GM12878 (cell line): ENCODE measurements around the gene CMC1. TPM values are rescaled to one million over a fixed set of nuclear protein-coding genes. Genes with fewer than 3 reads are reported as not detected.

Experiments used
- ATAC-seq: fragments of 200-7000 bp; cut with Tn5 transposase; 3 replicates; pipeline ENCODE4 v1.9.1; 2020; ENCODE audit warnings: mild to moderate bottlenecking, moderate library complexity
- BruUV-seq: library from RNA; stranded (reverse); fragments of 400-500 nt; replicated peaks from 2 replicates; lab custom pipeline; 2021; lab: Mats Ljungman, UMichigan
- CTCF ChIA-PET: fragments of 300-600 bp; sonication (Branson Sonifier 250); formaldehyde crosslinking; extraction: SDS; loops from one replicate; lab custom pipeline; 2021; ENCODE audit warnings: inconsistent platforms; lab: Yijun Ruan, JAX
- POLR2A ChIA-PET: fragments of 350-600 bp; formaldehyde crosslinking; extraction: SDS; loops from one replicate; lab custom pipeline; 2021; ENCODE audit warnings: inconsistent platforms; lab: Charles Lee
- RAD21 ChIA-PET: fragments of 300-600 bp; sonication (Branson Sonifier 250); formaldehyde crosslinking; loops from one replicate; lab custom pipeline; 2023; ENCODE audit warnings: antibody characterized with exemption; ENCODE audit not compliant: unreplicated experiment; lab: Charles Lee
- SMC1A ChIA-PET: fragments of 300-600 bp; sonication (Branson Sonifier 250); formaldehyde crosslinking; loops from one replicate; lab custom pipeline; 2023; ENCODE audit not compliant: unreplicated experiment, uncharacterized antibody; lab: Charles Lee
- DNase-seq: peaks from one replicate; pipeline ENCODE4 v3.0.0-alpha.2; 2011; ENCODE audit warnings: low read depth, low spot score
- FAIRE-seq: peaks from 3 replicates; lab custom pipeline; 2011; peaks lifted over from hg19 to GRCh38; lab: Jason Lieb, UNC
- H2AFZ ChIP-seq: 2 replicates; pipeline ENCODE4 v1.6.0; 2011; ENCODE audit warnings: low read depth, low read length, control low read depth; ENCODE audit not compliant: control insufficient read depth
- H3K27ac ChIP-seq: 2 replicates; pipeline ENCODE4 v1.5.1; 2011; ENCODE audit warnings: control low read depth; ENCODE audit not compliant: control insufficient read depth, insufficient read depth
- H3K27me3 ChIP-seq, 2 experiments: replicated peaks in 1 of 2; 2 replicates each; pipeline versions ENCODE4 v1.6.0 to v1.6.1; 2011; ENCODE audit warnings: low read length in 1 of 2; ENCODE audit not compliant: control insufficient read depth in 2 of 2, insufficient read depth in 2 of 2
- H3K36me3 ChIP-seq, 2 experiments: 2 replicates each; pipeline ENCODE4 v1.5.1; 2011; ENCODE audit warnings: low read length in 1 of 2; ENCODE audit not compliant: control insufficient read depth in 2 of 2, insufficient read depth in 2 of 2
- H3K4me1 ChIP-seq: 2 replicates; pipeline ENCODE4 v1.6.1; 2011; ENCODE audit warnings: mild to moderate bottlenecking, low read length, moderate library complexity, mixed read lengths; ENCODE audit not compliant: control insufficient read depth, insufficient read depth
- H3K4me2 ChIP-seq: 2 replicates; pipeline ENCODE4 v1.6.0; 2011; ENCODE audit warnings: control low read depth; ENCODE audit not compliant: control insufficient read depth, insufficient read depth
- H3K4me3 ChIP-seq: fragments of 200-600 bp; sonication (generic); 2 replicates; pipeline ENCODE4 v1.5.1; 2016
- H3K79me2 ChIP-seq: 2 replicates; pipeline ENCODE4 v1.6.0; 2011; ENCODE audit warnings: low read length; ENCODE audit not compliant: control insufficient read depth, insufficient read depth
- H3K9ac ChIP-seq: 2 replicates; pipeline ENCODE4 v1.8.0; 2011; ENCODE audit warnings: low read length, control low read depth, mixed read lengths; ENCODE audit not compliant: control insufficient read depth, insufficient read depth
- H3K9me3 ChIP-seq: replicated peaks from 3 replicates; pipeline ENCODE4 v1.5.1; 2011; ENCODE audit warnings: mild to moderate bottlenecking, low read length; ENCODE audit not compliant: control insufficient read depth, insufficient read depth
- H4K20me1 ChIP-seq: 2 replicates; pipeline ENCODE4 v1.6.0; 2011; ENCODE audit not compliant: control insufficient read depth, insufficient read depth
- BCL11A ChIP-seq: IDR thresholded peaks from 2 replicates; pipeline ENCODE4 v1.6.1; 2011; ENCODE audit warnings: low read depth, low read length
- CHD1 ChIP-seq: IDR thresholded peaks from 2 replicates; pipeline ENCODE4 v1.6.1; 2012; ENCODE audit warnings: low read depth, low read length, improper control_type of control experiment
- EP300 ChIP-seq, 2 experiments: fragments of 150-350 bp in 1 of 2; IDR thresholded peaks; 2 replicates each; pipeline ENCODE4 v1.6.1; 2011 to 2012; ENCODE audit warnings: low read depth in 2 of 2, low read length in 2 of 2, borderline replicate concordance in 1 of 2, improper control_type of control experiment in 1 of 2, inconsistent platforms in 1 of 2; ENCODE audit not compliant: control insufficient read depth in 1 of 2
- MTA2 ChIP-seq: fragments of 450-650 bp; IDR thresholded peaks from 2 replicates; pipeline ENCODE4 v1.6.1; 2016; ENCODE audit warnings: low read depth, mild to moderate bottlenecking, moderate library complexity
- POU2F2 ChIP-seq: IDR thresholded peaks from 3 replicates; pipeline ENCODE4 v1.6.1; 2011; ENCODE audit warnings: low read depth, mild to moderate bottlenecking, low read length, borderline replicate concordance
- USF1 ChIP-seq: IDR thresholded peaks from 2 replicates; pipeline ENCODE4 v1.6.1; 2011; ENCODE audit warnings: borderline replicate concordance, low read depth, mild to moderate bottlenecking, moderate library complexity, mixed read lengths, low read length; ENCODE audit not compliant: insufficient read depth; ENCODE audit errors: extremely low read length
- USF2 ChIP-seq: IDR thresholded peaks from 2 replicates; pipeline ENCODE4 v1.6.1; 2011; ENCODE audit warnings: low read depth, low read length, improper control_type of control experiment, borderline replicate concordance
- ZNF622 ChIP-seq: fragments of 450-650 bp; IDR thresholded peaks from 2 replicates; pipeline ENCODE4 v1.6.1; 2017; ENCODE audit warnings: mild to moderate bottlenecking, inconsistent platforms
- WGBS: methylation state at CpG from one replicate; pipeline ENCODE4 v1.1.6; 2016; ENCODE audit warnings: low lambda C conversion rate; ENCODE audit not compliant: insufficient replicate concordance, insufficient coverage; ENCODE audit errors: missing lambda C conversion rate; 5-methylcytosine and 5-hydroxymethylcytosine counted together
- in situ Hi-C: fragments of 300-500 bp; cut with MboI; formaldehyde crosslinking; loops from 9 replicates; pipeline ENCODE4 v1.14.3; 2018; ENCODE audit warnings: mixed read lengths
- intact Hi-C: fragments of 100-400 bp; cut with micrococcal nuclease; formaldehyde crosslinking; loops from one replicate; pipeline ENCODE4 v1.14.2; 2022; ENCODE audit not compliant: unreplicated experiment
- polyA plus RNA-seq, 11 experiments: library from polyadenylated mRNA; depleted of rRNA in 4 of 11; unstranded in 6 of 11; stranded (reverse) in 5 of 11; fragments of >200 nt; fragmentation: Nextera tagmentation in 4 of 11; fragmentation: Illumina TruSeq in 1 of 11; extraction: Ambion mirVana in 4 of 11; extraction: Trizol in 1 of 11; gene quantifications; 1 replicate in 1 of 11; 2 replicates in 10 of 11; pipeline versions ENCODE4 v1.2.1 to v1.2.3, GENCODE V29; 2011 to 2016; ENCODE audit warnings: inconsistent platforms in 2 of 11, missing spikeins in 2 of 11, low read depth in 1 of 11
- total RNA-seq, 4 experiments: library from RNA; depleted of rRNA in 3 of 4; stranded (reverse); fragments of >200 nt in 3 of 4; fragmentation: Illumina TruSeq in 1 of 4; extraction: Trizol in 1 of 4; gene quantifications; 2 replicates each; pipeline versions ENCODE4 v1.2.1 to v1.2.3, GENCODE V29; 2013 to 2021

CMC1 gene
- total and polyA plus RNA-seq, 10 of the 15 experiments (the other 5 are each of a cell fraction or from before 2014, with no cell fraction given): 12.3 to 118 (median 29.3) TPM

DNA sequence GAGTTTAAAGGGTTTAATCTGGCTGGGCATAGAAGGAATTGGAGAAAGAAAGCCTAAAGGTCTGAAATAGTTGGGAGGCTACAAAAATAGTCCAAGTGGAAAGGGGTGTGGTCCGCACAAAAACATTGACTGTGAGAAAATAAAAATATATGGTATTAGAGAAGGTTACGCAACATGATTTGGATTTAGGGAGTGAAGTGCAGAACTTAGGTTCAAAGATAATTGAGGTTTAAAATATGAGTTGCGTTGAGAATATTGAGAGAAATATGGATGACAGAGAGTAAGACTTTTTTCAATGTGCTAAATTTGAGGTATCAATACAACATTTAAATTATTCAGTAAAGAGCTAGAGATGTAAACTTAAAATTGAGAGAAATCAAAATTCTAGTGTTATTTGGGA lies 15.4 kb upstream of the CMC1 start:
- H3K36me3 ChIP-seq: no peaks in the 10 kb centered on the region
- H3K4me2 ChIP-seq: no peak overlapping the region
- no peaks in the 10 kb centered on the region for H3K9me3 ChIP-seq
- in situ Hi-C loops: no loop called here
- ChIA-PET CTCF (interaction anchor here (0.7 kb wide), 1 partner anchor 53 kb away, joined by 3 read pairs; no protein-coding TSS in a partner anchor), RAD21 (interaction anchor here (1.0 to 2.0 kb wide), 3 partner anchors 9 to 13 kb away, joined by 3 to 7 read pairs (median 3); no protein-coding TSS in a partner anchor), SMC1A (interaction anchor here (1.1 to 2.7 kb wide), 7 partner anchors 8 to 504 kb away, joined by 3 to 15 read pairs (median 7); partner anchors contain the start of gene EOMES), POLR2A (interaction anchor here (0.6 to 5.9 kb wide), 3 partner anchors 16 to 517 kb away, joined by 3 to 31 read pairs (median 4); partner anchors contain the start of gene CMC1)
- no TSS peak for BruUV-seq
- intact Hi-C loops: no loop called here
- H3K79me2 ChIP-seq: no peaks in the 10 kb centered on the region
- DNase-seq (no peak), ATAC-seq (no peak), FAIRE-seq (no peak)
- no peaks in the 10 kb centered on the region for H3K4me1 ChIP-seq
- TF ChIP-seq ZNF622 (no peak), CHD1 (no peak), USF2 (no peak)
- no peaks in the 10 kb centered on the region for H3K27me3 ChIP-seq
- H3K27ac ChIP-seq: no peak overlapping the region
- WGBS: 73% methylated on average over 3 of the region's 3 CpGs
- no peaks in the 10 kb centered on the region for H4K20me1 ChIP-seq
- no peak overlapping the region for H2AFZ ChIP-seq
- no peak overlapping the region for H3K9ac ChIP-seq
- no peak overlapping the region for H3K4me3 ChIP-seq

GRCh38 chr3:28228623-28229022 lies 12.8 kb upstream of the CMC1 start:
- no peak overlapping the region for H3K27ac ChIP-seq
- no peak overlapping the region for H3K4me2 ChIP-seq
- ATAC-seq: peak; percentile 52
- no peak overlapping the region for H2AFZ ChIP-seq
- TF ChIP-seq POU2F2: no peak
- TF ChIP-seq USF1: no peak
- peak in 1 of 2 experiments; percentile 18; a peak in 1 of 4 replicates for TF ChIP-seq EP300 (IDR thresholded peaks at IDR 0.05; ENCODE audit: borderline replicate concordance in 1 of 2, control insufficient read depth in 1 of 2, low read depth in 2 of 2, low read length in 2 of 2)
- peak; percentile 62; the same call in 1 of the 2 replicates for TF ChIP-seq MTA2
- peak; percentile 31; the same call in 1 of the 2 replicates for TF ChIP-seq BCL11A
- no peak for DNase-seq
- intact Hi-C loops: no loop called here
- ChIA-PET POLR2A (interaction anchor here (5.9 kb wide), 1 partner anchor 13 kb away, joined by 31 read pairs; the partner anchor contains the start of gene CMC1), SMC1A (interaction anchor here (2.7 kb wide), 1 partner anchor 24 kb away, joined by 9 read pairs; no protein-coding TSS in a partner anchor), RAD21 (interaction anchor here (0.6 to 1.5 kb wide), 2 partner anchors 11 to 83 kb away, joined by 3 read pairs; no protein-coding TSS in a partner anchor), CTCF (interaction anchor here (0.5 to 1.4 kb wide), 2 partner anchors 10 to 36 kb away, joined by 3 to 4 read pairs; no protein-coding TSS in a partner anchor)
- H3K9ac ChIP-seq: no peak overlapping the region
- H4K20me1 ChIP-seq: no peaks in the 10 kb centered on the region
- no peaks in the 10 kb centered on the region for H3K4me1 ChIP-seq
- no peak for FAIRE-seq
- WGBS: 37% methylated on average over 5 of the region's 5 CpGs
- H3K79me2 ChIP-seq: no peaks in the 10 kb centered on the region
- in situ Hi-C loops: no loop called here
- BruUV-seq: no TSS peak
- no peaks in the 10 kb centered on the region for H3K27me3 ChIP-seq
- no peak overlapping the region for H3K4me3 ChIP-seq
- no peaks in the 10 kb centered on the region for H3K9me3 ChIP-seq
- no peaks in the 10 kb centered on the region for H3K36me3 ChIP-seq
